Measurements from ENCODE around the gene STKLD1. TPM values are rescaled to one million over a fixed set of nuclear protein-coding genes. Genes with fewer than 3 reads are reported as not detected.

The STKLD1 gene
- total and polyA plus RNA-seq, 9 of the 15 experiments (the other 6 are each of a cell fraction or from before 2014, with no cell fraction given) = 0.10 to 0.65 (median 0.33) TPM; not detected in 2

DNA sequence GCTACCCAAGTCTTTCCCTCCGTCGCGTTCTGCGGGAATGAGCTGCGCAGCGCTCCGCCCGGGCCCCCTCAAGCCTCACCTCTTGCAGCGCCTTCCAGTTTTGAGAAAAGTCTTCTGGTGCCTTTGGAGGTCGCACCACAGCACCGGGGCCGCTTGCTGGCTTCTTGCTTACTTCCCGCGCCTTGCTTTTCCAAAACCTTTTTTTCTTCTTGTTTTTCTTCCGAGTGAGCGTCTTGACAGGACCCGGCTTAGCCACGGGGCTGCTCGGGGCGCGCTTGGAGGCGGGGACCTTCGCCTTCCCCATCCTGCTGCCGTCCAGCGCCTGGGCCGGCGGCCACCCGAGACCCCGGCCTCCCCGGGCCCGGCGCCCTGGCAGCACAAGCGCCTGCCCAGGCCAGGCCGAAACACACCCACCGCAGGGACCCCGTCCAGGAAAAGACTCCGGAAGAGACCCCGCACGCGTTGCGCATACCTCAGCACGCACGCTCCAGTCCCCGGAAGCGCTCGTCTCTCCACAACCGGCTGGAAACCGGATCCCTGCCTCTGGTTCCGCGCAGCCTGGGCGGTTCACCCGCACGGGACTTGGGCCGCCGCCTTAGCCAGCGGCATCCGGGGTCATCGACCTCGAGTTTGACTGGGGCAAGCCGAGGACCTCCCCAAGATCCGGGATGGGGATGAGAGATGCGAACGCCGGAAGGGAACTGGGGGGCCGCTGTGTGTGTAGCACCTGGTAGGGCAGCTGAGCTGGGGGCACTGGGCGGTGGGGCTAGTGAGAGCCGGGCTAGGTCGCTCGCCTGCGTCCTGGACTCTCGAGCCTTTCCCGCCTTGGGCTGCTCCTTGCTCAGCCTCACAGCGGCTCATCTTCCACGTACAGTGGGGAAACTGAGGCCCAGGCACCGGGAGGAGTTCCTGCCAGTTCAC is 41.6 kb downstream of the STKLD1 start, which contains the start of gene REXO4 (continued):
- TF ChIP-seq ZNF696 (CRISPR knock-in tag; conservative IDR thresholded peaks at IDR 0.05) (no peak), EWSR1 (IDR thresholded peaks at IDR 0.05; ENCODE audit: borderline replicate concordance, low read depth, partially characterized antibody) (no peak), TAF7 (tag; IDR thresholded peaks at IDR 0.05) (peak; percentile 90), TRIM28 (IDR thresholded peaks at IDR 0.05) (peak; percentile 73; the same call in 1 of the 2 replicates), CHD4 (IDR thresholded peaks at IDR 0.05; ENCODE audit: insufficient read depth, insufficient replicate concordance, low read depth, low read length, poor library complexity, severe bottlenecking) (no peak), ZNF197 (CRISPR knock-in tag; IDR thresholded peaks at IDR 0.05; ENCODE audit: low read depth) (no peak), SUPT5H (IDR thresholded peaks at IDR 0.05) (peak; percentile 79), ZBTB17 (CRISPR knock-in tag; IDR thresholded peaks at IDR 0.05) (peak; percentile 88), ZBTB26 (CRISPR knock-in tag; IDR thresholded peaks at IDR 0.05) (no peak)
- TF ChIP-seq, protein P1, sequence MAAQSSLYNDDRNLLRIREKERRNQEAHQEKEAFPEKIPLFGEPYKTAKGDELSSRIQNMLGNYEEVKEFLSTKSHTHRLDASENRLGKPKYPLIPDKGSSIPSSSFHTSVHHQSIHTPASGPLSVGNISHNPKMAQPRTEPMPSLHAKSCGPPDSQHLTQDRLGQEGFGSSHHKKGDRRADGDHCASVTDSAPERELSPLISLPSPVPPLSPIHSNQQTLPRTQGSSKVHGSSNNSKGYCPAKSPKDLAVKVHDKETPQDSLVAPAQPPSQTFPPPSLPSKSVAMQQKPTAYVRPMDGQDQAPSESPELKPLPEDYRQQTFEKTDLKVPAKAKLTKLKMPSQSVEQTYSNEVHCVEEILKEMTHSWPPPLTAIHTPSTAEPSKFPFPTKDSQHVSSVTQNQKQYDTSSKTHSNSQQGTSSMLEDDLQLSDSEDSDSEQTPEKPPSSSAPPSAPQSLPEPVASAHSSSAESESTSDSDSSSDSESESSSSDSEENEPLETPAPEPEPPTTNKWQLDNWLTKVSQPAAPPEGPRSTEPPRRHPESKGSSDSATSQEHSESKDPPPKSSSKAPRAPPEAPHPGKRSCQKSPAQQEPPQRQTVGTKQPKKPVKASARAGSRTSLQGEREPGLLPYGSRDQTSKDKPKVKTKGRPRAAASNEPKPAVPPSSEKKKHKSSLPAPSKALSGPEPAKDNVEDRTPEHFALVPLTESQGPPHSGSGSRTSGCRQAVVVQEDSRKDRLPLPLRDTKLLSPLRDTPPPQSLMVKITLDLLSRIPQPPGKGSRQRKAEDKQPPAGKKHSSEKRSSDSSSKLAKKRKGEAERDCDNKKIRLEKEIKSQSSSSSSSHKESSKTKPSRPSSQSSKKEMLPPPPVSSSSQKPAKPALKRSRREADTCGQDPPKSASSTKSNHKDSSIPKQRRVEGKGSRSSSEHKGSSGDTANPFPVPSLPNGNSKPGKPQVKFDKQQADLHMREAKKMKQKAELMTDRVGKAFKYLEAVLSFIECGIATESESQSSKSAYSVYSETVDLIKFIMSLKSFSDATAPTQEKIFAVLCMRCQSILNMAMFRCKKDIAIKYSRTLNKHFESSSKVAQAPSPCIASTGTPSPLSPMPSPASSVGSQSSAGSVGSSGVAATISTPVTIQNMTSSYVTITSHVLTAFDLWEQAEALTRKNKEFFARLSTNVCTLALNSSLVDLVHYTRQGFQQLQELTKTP (IDR thresholded peaks at IDR 0.05; ENCODE audit: low read depth in 1 of 2, partially characterized antibody in 2 of 2) = peak in 1 of 2 experiments; percentile 84
- TF ChIP-seq, protein P2, sequence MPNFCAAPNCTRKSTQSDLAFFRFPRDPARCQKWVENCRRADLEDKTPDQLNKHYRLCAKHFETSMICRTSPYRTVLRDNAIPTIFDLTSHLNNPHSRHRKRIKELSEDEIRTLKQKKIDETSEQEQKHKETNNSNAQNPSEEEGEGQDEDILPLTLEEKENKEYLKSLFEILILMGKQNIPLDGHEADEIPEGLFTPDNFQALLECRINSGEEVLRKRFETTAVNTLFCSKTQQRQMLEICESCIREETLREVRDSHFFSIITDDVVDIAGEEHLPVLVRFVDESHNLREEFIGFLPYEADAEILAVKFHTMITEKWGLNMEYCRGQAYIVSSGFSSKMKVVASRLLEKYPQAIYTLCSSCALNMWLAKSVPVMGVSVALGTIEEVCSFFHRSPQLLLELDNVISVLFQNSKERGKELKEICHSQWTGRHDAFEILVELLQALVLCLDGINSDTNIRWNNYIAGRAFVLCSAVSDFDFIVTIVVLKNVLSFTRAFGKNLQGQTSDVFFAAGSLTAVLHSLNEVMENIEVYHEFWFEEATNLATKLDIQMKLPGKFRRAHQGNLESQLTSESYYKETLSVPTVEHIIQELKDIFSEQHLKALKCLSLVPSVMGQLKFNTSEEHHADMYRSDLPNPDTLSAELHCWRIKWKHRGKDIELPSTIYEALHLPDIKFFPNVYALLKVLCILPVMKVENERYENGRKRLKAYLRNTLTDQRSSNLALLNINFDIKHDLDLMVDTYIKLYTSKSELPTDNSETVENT (CRISPR knock-in tag; IDR thresholded peaks at IDR 0.05) = no peak; the same call in 1 of the 2 replicates
- TF ChIP-seq, protein P3, sequence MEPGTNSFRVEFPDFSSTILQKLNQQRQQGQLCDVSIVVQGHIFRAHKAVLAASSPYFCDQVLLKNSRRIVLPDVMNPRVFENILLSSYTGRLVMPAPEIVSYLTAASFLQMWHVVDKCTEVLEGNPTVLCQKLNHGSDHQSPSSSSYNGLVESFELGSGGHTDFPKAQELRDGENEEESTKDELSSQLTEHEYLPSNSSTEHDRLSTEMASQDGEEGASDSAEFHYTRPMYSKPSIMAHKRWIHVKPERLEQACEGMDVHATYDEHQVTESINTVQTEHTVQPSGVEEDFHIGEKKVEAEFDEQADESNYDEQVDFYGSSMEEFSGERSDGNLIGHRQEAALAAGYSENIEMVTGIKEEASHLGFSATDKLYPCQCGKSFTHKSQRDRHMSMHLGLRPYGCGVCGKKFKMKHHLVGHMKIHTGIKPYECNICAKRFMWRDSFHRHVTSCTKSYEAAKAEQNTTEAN (CRISPR knock-in tag; IDR thresholded peaks at IDR 0.05) = no peak
- TF ChIP-seq, protein P4, sequence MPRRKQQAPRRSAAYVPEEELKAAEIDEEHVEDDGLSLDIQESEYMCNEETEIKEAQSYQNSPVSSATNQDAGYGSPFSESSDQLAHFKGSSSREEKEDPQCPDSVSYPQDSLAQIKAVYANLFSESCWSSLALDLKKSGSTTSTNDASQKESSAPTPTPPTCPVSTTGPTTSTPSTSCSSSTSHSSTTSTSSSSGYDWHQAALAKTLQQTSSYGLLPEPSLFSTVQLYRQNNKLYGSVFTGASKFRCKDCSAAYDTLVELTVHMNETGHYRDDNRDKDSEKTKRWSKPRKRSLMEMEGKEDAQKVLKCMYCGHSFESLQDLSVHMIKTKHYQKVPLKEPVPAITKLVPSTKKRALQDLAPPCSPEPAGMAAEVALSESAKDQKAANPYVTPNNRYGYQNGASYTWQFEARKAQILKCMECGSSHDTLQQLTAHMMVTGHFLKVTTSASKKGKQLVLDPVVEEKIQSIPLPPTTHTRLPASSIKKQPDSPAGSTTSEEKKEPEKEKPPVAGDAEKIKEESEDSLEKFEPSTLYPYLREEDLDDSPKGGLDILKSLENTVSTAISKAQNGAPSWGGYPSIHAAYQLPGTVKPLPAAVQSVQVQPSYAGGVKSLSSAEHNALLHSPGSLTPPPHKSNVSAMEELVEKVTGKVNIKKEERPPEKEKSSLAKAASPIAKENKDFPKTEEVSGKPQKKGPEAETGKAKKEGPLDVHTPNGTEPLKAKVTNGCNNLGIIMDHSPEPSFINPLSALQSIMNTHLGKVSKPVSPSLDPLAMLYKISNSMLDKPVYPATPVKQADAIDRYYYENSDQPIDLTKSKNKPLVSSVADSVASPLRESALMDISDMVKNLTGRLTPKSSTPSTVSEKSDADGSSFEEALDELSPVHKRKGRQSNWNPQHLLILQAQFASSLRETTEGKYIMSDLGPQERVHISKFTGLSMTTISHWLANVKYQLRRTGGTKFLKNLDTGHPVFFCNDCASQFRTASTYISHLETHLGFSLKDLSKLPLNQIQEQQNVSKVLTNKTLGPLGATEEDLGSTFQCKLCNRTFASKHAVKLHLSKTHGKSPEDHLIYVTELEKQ (CRISPR knock-in tag; IDR thresholded peaks at IDR 0.05) = no peak

All from K562 (cell line).